K562 (cell line): ENCODE measurements around the gene SURF6. TPM values are rescaled to one million over a fixed set of nuclear protein-coding genes. Genes with fewer than 3 reads are reported as not detected.
"Not testable (repeated sequence)": the region's sequence is repeated elsewhere in the genome, so short reads cannot be mapped to it uniquely, and the experiment has no call there.

Experiments used
- FOXA1 ChIP-seq: fragments of 450-650 bp; IDR thresholded peaks from 2 replicates; pipeline ENCODE4 v1.6.1; 2016; ENCODE audit warnings: mild to moderate bottlenecking, borderline replicate concordance
- LEF1 ChIP-seq: fragments of 450-650 bp; IDR thresholded peaks from 2 replicates; pipeline ENCODE4 v1.6.1; 2016; ENCODE audit warnings: mild to moderate bottlenecking
- MEIS2 ChIP-seq: fragments of 450-650 bp; IDR thresholded peaks from 2 replicates; pipeline ENCODE4 v1.6.1; 2014; ENCODE audit warnings: mild to moderate bottlenecking; ENCODE audit not compliant: partially characterized antibody
- NBN ChIP-seq: fragments of 450-650 bp; IDR thresholded peaks from 2 replicates; pipeline ENCODE4 v1.6.1; 2016; ENCODE audit warnings: low read depth, mild to moderate bottlenecking
- PBX2 ChIP-seq, 2 experiments: IDR thresholded peaks in 1 of 2; conservative IDR thresholded peaks in 1 of 2; 2 replicates each; pipeline ENCODE4 v1.6.1; 2016; ENCODE audit warnings: low read depth in 2 of 2, mild to moderate bottlenecking in 1 of 2, missing compliant biosample characterization in 1 of 2, missing genetic modification characterization in 1 of 2, moderate library complexity in 1 of 2
- PML ChIP-seq: IDR thresholded peaks from 2 replicates; pipeline ENCODE4 v1.6.1; 2012; ENCODE audit warnings: low read length, inconsistent platforms
- RCOR1 ChIP-seq, 2 experiments: IDR thresholded peaks; 2 replicates each; pipeline ENCODE4 v1.6.1; 2012; ENCODE audit warnings: low read depth in 2 of 2, low read length in 2 of 2, borderline replicate concordance in 1 of 2, improper control_type of control experiment in 1 of 2
- REST ChIP-seq, 2 experiments: fragments of 450-650 bp; formaldehyde crosslinking in 1 of 2; IDR thresholded peaks; 2 replicates each; pipeline versions ENCODE4 v1.4.0 to v1.6.1; 2014 to 2020; ENCODE audit warnings: mild to moderate bottlenecking in 2 of 2, borderline replicate concordance in 1 of 2, low read depth in 1 of 2
- TRIM24 ChIP-seq, 2 experiments: fragments of 450-650 bp; IDR thresholded peaks; 2 replicates each; pipeline ENCODE4 v1.6.1; 2016
- ZKSCAN8 ChIP-seq: fragments of 200-800 bp; sonication (Bioruptor generic); IDR thresholded peaks from 2 replicates; pipeline ENCODE4 v1.6.1; 2016; ENCODE audit warnings: missing genetic modification characterization, missing compliant biosample characterization
- ZMIZ1 ChIP-seq, 2 experiments: fragments of 150-350 bp in 1 of 2; IDR thresholded peaks; 2 replicates each; pipeline ENCODE4 v1.6.1; 2012 to 2016; ENCODE audit warnings: low read depth in 2 of 2, low read length in 2 of 2, mild to moderate bottlenecking in 1 of 2, moderate library complexity in 1 of 2
- polyA plus RNA-seq, 8 experiments: library from polyadenylated mRNA; depleted of rRNA in 4 of 8; stranded (reverse) in 5 of 8; unstranded in 3 of 8; fragments of >200 nt; fragmentation: Nextera tagmentation in 2 of 8; fragmentation: Illumina TruSeq in 1 of 8; extraction: Ambion mirVana in 2 of 8; extraction: Trizol in 1 of 8; gene quantifications; 2 replicates each; pipeline versions ENCODE4 v1.2.1 to v1.2.3, GENCODE V29; 2011 to 2014; ENCODE audit warnings: inconsistent platforms in 1 of 8, missing spikeins in 1 of 8
- total RNA-seq, 7 experiments: library from RNA; depleted of rRNA in 6 of 7; stranded (reverse); fragments of >200 nt in 6 of 7; fragmentation: Illumina TruSeq in 2 of 7; extraction: Trizol in 2 of 7; gene quantifications; 2 replicates each; pipeline versions ENCODE4 v1.2.1 to v1.2.3, GENCODE V29; 2011 to 2021; ENCODE audit warnings: low replicate concordance in 1 of 7

The SURF6 gene
- total and polyA plus RNA-seq, 9 of the 15 experiments (the other 6 are each of a cell fraction or from before 2014, with no cell fraction given): 1.4 to 68.3 (median 14.7) TPM

- TF ChIP-seq REST (IDR thresholded peaks at IDR 0.05; ENCODE audit: borderline replicate concordance): peak; percentile 28; the same call in 1 of the 2 replicates
- not testable (repeated sequence) for TF ChIP-seq REST, PBX2 (CRISPR knock-in tag; IDR thresholded peaks at IDR 0.05; ENCODE audit: low read depth)
- peak; percentile 88 for TF ChIP-seq PML
- TF ChIP-seq ZKSCAN8 (CRISPR knock-in tag): 0 out of 2 replicates have a peak, but pooled peaks have one; percentile 21
- peak in 1 of 2 experiments; percentile 81; a peak in 1 of 4 replicates for TF ChIP-seq ZMIZ1 (IDR thresholded peaks at IDR 0.05; ENCODE audit: low read depth in 2 of 2, low read length in 2 of 2)
- peak; percentile 65 for TF ChIP-seq LEF1
- TF ChIP-seq NBN: peak; percentile 60; the same call in 1 of the 2 replicates
- peak; percentile 96 for TF ChIP-seq TRIM24 (IDR thresholded peaks at IDR 0.05)
- TF ChIP-seq PBX2 (tag; conservative IDR thresholded peaks at IDR 0.05; ENCODE audit: low read depth): peak; percentile 60; the same call in 1 of the 2 replicates
- peak; percentile 59; the same call in 1 of the 2 replicates for TF ChIP-seq FOXA1
- TF ChIP-seq MEIS2: peak; percentile 40
- TF ChIP-seq RCOR1 (IDR thresholded peaks at IDR 0.05; ENCODE audit: borderline replicate concordance in 1 of 2, low read depth in 2 of 2, low read length in 2 of 2): peak in 1 of 2 experiments; percentile 12; a peak in 2 of 4 replicates
Observed at GRCh38 chr9:133283255-133284032, 52.5 kb downstream of the SURF6 start (continued).
